HG03521 (cell line): ENCODE measurements around the gene MAP2K3.
A peak's percentile ranks its signal among the peaks of the same experiment; 100 is the strongest.

Experiments used
- ATAC-seq: cut with Tn5 transposase; IDR thresholded peaks from one replicate; pipeline ENCODE4 v1.9.1; 2021; ENCODE audit warnings: mild to moderate bottlenecking, moderate library complexity; ENCODE audit not compliant: unreplicated experiment

The MAP2K3 gene

GRCh38 chr17:21284319-21285163 is at the start of gene MAP2K3:
Gene MAP2K3 (plus strand): TSS chr17:21284711. CDS start chr17:21284921, 210 bp downstream.
- ATAC-seq: peak; percentile 81

- no peak for ATAC-seq
These were observed 48.6 kb upstream of the MAP2K3 start for GRCh38 chr17:21235921-21236320.

GRCh38 chr17:21239680-21240368 is 44.7 kb upstream of the MAP2K3 start:
- peak; percentile 56 for ATAC-seq

GRCh38 chr17:21240369-21241055 is 44.0 kb upstream of the MAP2K3 start:
- ATAC-seq: no peak

GRCh38 chr17:21241564-21241963 is 42.9 kb upstream of the MAP2K3 start:
- no peak for ATAC-seq

GRCh38 chr17:21242026-21242697 is 42.3 kb upstream of the MAP2K3 start:
- no peak for ATAC-seq

- no peak for ATAC-seq
These were observed 41.6 kb upstream of the MAP2K3 start for GRCh38 chr17:21242780-21243515.

GRCh38 chr17:21243516-21244303 is 40.8 kb upstream of the MAP2K3 start:
- no peak for ATAC-seq

- ATAC-seq: no peak
These were observed 38.8 kb upstream of the MAP2K3 start for GRCh38 chr17:21245639-21246084.

GRCh38 chr17:21246698-21247097 is 37.8 kb upstream of the MAP2K3 start:
- no peak for ATAC-seq

- ATAC-seq: no peak
These were observed 36.8 kb upstream of the MAP2K3 start for GRCh38 chr17:21247552-21248258.

GRCh38 chr17:21248500-21248899 is 36.0 kb upstream of the MAP2K3 start:
- ATAC-seq: no peak

GRCh38 chr17:21249086-21249795 is 35.3 kb upstream of the MAP2K3 start:
- ATAC-seq: no peak

- no peak for ATAC-seq
These were observed 34.4 kb upstream of the MAP2K3 start for GRCh38 chr17:21249920-21250703.

- ATAC-seq: no peak
These were observed 33.7 kb upstream of the MAP2K3 start for GRCh38 chr17:21250854-21251253.

- ATAC-seq: no peak
These were observed 33.0 kb upstream of the MAP2K3 start for GRCh38 chr17:21251337-21252010.

- ATAC-seq: no peak
These were observed 32.2 kb upstream of the MAP2K3 start for GRCh38 chr17:21252289-21252795.
